Fibroblast of skin of abdomen (primary cell): ENCODE measurements around the gene LBX2.
"Not testable (repeated sequence)": the region's sequence is repeated elsewhere in the genome, so short reads cannot be mapped to it uniquely, and the experiment has no call there.

Experiments used
- DNase-seq: peaks from one replicate; pipeline ENCODE4 v3.0.0-alpha.2; 2013

Gene LBX2

GRCh38 chr2:74482801-74483674 is 16.4 kb downstream of the LBX2 start, which contains the start of the genes CCDC142 and TTC31:
Gene CCDC142 (minus strand): TSS chr2:74482998. CDS start chr2:74482837, 161 bp downstream.
Gene TTC31 (plus strand): TSS chr2:74483081. CDS start chr2:74483096, 15 bp downstream.
- DNase-seq, result peak; percentile 95

GRCh38 chr2:74481961-74482800 is 17.2 kb downstream of the LBX2 start:
- no peak for DNase-seq

GRCh38 chr2:74481431-74481830 is 18.0 kb downstream of the LBX2 start:
- DNase-seq, result no peak

- no peak for DNase-seq
These were observed 24.5 kb downstream of the LBX2 start for GRCh38 chr2:74474899-74475298.

- no peak for DNase-seq
These were observed 24.9 kb downstream of the LBX2 start for GRCh38 chr2:74474481-74474880.

GRCh38 chr2:74472945-74473258 is 26.5 kb downstream of the LBX2 start:
- DNase-seq, result no peak

GRCh38 chr2:74472086-74472944 is 27.1 kb downstream of the LBX2 start, which contains the start of gene MRPL53:
Gene MRPL53 (minus strand): TSS chr2:74472680. CDS start chr2:74472660, 20 bp downstream.
- peak; percentile 95 for DNase-seq

GRCh38 chr2:74471332-74472065 is 27.9 kb downstream of the LBX2 start:
- DNase-seq, result no peak

- not testable (repeated sequence) for DNase-seq
These were observed 28.7 kb downstream of the LBX2 start for GRCh38 chr2:74470742-74471141.

- DNase-seq, result no peak
These were observed 35.0 kb downstream of the LBX2 start for GRCh38 chr2:74464406-74464805.

- DNase-seq, result no peak
These were observed 36.7 kb downstream of the LBX2 start for GRCh38 chr2:74462786-74463105.

- no peak for DNase-seq
These were observed 37.2 kb downstream of the LBX2 start for GRCh38 chr2:74462054-74462785.

- no peak for DNase-seq
These were observed 38.0 kb downstream of the LBX2 start for GRCh38 chr2:74461187-74462053.

GRCh38 chr2:74460187-74460586 is 39.2 kb downstream of the LBX2 start:
- DNase-seq, result not testable (repeated sequence)

- DNase-seq, result not testable (repeated sequence)
These were observed 39.8 kb downstream of the LBX2 start for GRCh38 chr2:74459503-74460118.

- DNase-seq, result no peak
These were observed 40.5 kb downstream of the LBX2 start for GRCh38 chr2:74458938-74459363.

- DNase-seq, result peak; percentile 100
These were observed 41.1 kb downstream of the LBX2 start, which contains the start of gene WBP1 for GRCh38 chr2:74458132-74458937. Gene WBP1 (plus strand): TSS chr2:74458438. CDS start chr2:74458603, 165 bp downstream.

- DNase-seq, result no peak
These were observed 41.8 kb downstream of the LBX2 start for GRCh38 chr2:74457549-74458131.
